GM20431 (cell line): Measurements from ENCODE around the gene POMGNT1.
"Not testable (repeated sequence)": the region's sequence is repeated elsewhere in the genome, so short reads cannot be mapped to it uniquely, and the experiment has no call there.

ENCODE experiments used
- in situ Hi-C: fragments of 300-500 bp; cut with MseI, MboI; formaldehyde crosslinking; loops from one replicate; pipeline ENCODE4 v1.15.0; 2020; ENCODE audit warnings: low sequenced_read_pairs; ENCODE audit not compliant: unreplicated experiment

Gene POMGNT1

DNA sequence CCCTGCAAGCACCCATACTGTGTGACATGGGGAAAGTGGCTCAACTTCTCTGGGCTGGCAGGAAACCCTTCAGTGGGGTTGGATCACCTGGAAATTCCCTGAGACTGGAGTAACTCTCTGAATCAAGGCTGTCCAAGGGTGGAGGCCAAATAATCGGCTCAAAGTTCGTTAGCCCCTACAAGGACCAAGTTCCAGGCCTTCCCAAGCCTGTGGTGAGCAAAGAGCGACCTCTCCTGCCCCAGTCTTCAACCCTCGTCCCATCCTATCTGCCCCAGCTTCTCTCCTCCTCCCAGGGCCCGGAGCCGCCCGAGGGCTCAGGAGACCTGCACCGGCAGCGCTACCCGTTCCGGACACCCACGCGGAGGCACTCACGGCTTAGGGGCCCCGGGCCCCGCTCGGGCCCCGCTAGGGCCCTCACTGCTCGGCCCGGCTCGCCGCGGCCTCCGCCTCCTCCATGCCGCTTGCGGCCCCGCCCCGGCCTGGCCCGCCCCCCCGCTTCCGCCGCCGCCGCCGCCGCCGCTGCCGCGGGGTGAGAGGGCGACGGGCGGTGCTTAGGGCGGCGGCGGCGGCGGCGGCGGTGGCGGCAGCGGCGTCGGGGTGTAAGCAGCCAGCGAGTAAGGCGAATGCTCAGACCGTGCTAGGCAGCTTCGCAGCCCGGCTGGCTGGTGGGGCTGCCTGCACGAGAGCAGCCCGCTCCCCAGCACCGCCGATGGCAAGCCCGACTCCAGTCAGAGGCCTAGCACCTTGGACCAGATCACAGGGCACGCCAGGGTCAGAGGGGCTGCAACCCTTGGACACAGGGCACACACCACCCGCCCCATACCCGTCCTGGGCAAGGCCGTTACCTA, at the start of gene POMGNT1:
Gene POMGNT1, minus strand, starts transcription at position 471 of the 848 bp plus-strand sequence. CDS start 613 bp downstream, outside the sequence.
- in situ Hi-C loops = no loop called here

DNA sequence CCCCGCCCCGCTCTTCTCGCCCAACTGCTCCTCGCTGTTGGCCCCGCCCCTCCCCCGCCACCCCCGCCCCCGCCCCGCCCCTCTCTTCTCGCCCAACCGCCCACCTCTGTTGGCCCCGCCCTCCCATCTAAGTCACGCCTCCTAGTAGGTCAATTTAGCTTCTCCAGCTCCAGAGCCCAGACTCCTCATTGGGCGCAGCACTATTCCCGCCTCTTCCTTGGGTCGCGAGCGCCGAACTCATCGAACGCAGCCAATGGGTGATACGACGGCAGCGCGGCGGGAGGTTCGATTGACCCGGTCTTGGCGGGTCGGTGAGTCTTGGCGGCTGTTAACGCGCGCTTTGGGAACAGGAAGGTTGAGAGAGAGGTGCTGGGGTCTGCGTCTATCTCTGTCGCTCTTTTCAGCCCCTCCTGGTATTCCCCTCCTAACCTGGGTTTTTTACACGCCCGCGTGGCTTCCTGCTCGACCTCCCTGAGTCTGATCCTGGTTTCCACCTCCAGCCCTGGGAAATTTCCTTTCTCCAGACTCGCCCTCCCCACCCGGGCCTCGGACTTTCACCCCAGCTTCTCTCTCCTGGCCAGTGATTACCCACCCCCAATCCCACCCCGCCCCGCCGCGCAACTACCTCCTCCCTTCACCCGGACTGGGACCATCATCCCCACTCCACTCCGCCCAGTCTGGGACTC, 49.3 kb upstream of the POMGNT1 start, which contains the start of gene RAD54L:
Gene RAD54L, plus strand, starts transcription at position 328 of the 686 bp plus-strand sequence. CDS start 643 bp downstream, outside the sequence.
- in situ Hi-C loops = no loop called here

- in situ Hi-C loops = no loop called here
Observed at GRCh38 chr1:46246548-46247435, 48.6 kb upstream of the POMGNT1 start.

DNA sequence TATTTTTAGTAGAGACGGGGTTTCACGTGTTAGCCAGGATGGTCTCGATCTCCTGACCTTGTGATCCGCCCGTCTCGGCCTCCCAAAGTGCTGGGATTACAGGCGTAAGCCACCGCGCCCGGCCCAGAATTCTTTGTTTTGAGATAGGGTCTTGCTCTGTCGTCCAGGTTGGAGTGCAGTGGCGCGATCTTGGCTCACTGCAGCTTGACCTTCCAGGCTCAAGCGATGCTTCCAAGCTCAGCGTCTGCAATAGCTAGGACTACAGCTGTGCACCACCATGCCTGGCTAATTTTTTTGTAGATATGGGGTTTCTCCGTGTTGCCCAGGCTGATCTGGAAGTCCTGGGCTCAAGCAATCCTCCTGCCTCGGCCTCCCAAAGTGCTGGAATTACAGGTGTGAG, 47.9 kb upstream of the POMGNT1 start:
- in situ Hi-C loops = not testable (repeated sequence)

- in situ Hi-C loops = no loop called here
Observed at GRCh38 chr1:46244656-46245371, 46.6 kb upstream of the POMGNT1 start.

GRCh38 chr1:46243831-46244230, 45.6 kb upstream of the POMGNT1 start:
- in situ Hi-C loops = not testable (repeated sequence)

GRCh38 chr1:46242918-46243317, 44.7 kb upstream of the POMGNT1 start:
- in situ Hi-C loops = no loop called here

GRCh38 chr1:46241733-46242132, 43.5 kb upstream of the POMGNT1 start:
- in situ Hi-C loops = not testable (repeated sequence)

- in situ Hi-C loops = not testable (repeated sequence)
Observed at GRCh38 chr1:46238865-46239264, 40.6 kb upstream of the POMGNT1 start.

- in situ Hi-C loops = no loop called here
Observed at GRCh38 chr1:46236882-46237281, 38.6 kb upstream of the POMGNT1 start.

DNA sequence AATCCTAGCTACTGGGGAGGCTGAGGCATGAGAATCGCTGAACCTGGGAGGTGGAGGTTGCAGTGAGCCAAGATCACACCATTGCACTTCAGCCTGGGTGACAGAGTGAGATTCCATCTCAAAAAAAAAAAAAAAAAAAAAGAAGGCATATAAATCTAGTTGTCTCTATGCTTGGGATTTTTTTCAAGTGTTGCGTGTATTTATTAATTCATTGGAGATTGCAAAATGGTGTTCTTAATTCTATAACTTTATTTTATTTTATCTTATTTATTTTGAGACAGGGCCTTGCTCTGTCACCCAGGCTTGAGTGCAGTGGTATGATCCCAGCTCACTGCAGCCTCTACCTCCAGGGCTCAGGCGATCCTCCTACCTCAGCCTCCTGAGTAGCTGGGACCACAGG, 33.0 kb upstream of the POMGNT1 start:
- in situ Hi-C loops = not testable (repeated sequence)

DNA sequence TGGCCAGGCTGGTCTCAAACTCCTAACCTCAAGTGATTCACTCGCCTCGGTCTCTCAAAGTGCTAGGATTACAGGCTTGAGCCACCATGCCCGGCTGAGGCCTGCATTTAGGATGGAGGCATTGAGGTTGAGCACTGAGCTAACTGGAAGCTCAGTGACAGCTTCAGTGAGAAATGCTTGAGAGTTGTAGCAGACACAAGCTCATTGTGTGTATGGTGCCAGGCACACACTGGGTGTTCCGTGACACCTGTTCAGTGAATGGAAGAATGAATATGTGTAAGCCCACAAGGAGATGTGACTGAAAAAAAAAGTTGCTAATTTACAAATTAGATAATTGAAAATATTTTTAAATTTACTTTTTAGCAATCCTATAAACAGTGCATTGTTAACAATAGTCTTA, 26.7 kb upstream of the POMGNT1 start:
- in situ Hi-C loops = no loop called here

- in situ Hi-C loops = no loop called here
Observed at GRCh38 chr1:46223472-46223943, 25.3 kb upstream of the POMGNT1 start.

- in situ Hi-C loops = not testable (repeated sequence)
Observed at GRCh38 chr1:46223055-46223454, 24.8 kb upstream of the POMGNT1 start.

DNA sequence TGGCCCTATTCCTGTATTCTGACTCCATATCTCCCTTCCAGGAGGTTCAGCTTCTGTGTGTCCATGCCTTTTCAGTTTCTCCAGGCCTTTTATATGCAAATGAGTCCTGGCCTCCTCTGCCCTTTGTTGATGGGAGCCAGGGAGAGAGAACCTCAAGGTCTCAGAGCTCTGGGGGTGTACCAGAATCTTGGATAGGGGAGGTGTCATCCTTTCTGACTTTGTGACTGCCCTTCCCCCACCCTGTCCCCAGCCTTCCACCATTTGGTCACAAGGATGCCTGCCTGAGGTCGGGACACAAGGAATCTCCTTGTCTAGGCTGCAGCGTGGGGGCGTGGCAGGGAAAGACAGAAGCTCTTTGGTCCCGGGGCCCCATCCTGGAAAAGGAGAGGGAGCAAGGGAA, 23.5 kb upstream of the POMGNT1 start:
- in situ Hi-C loops = no loop called here

DNA sequence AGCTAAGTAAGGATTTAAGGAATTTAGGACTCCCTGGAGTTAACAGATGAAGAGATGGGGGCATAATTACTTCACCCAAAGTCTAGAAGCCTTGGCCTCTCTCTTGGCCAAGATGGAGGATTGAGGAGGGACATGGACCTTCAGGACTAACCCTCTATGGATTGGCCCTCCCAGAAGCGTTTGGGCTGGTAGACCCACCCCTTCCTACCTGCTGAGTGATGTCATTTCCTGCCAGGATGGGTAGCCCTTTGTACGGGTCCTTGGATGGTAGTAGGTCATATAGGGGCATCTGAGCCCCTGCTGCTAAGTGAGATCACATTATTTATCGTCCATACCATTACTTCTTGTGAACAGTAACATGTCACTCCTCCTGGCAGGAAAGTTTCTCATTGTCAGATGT, 22.6 kb upstream of the POMGNT1 start:
- in situ Hi-C loops = no loop called here

- in situ Hi-C loops = no loop called here
Observed at GRCh38 chr1:46219551-46220520, 21.6 kb upstream of the POMGNT1 start.

DNA sequence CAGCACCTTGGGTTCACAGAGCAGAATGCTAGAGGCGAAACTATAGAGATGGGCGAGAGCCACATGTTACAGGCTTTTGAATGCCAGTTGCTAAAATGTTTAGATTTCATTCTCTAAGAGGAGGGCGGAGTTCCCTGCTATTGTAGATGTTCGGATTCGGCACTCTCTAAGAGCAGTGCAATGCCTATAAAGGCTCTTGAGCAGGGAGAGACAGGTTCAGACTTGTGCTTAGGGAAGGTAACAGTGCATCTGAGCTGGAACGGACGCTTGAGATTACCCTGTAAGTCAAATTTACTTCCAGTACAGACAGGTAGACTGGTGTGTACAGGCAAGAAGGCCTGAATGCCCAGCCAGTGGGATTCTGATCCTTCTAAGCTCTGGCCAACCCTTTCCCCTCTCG, 20.2 kb upstream of the POMGNT1 start:
- in situ Hi-C loops = no loop called here
